Hepatocyte (in vitro differentiated cells): Measurements from ENCODE around the gene PRMT9. TPM values are rescaled to one million over a fixed set of nuclear protein-coding genes. Genes with fewer than 3 reads are reported as not detected.

Experiments used
- DNase-seq: peaks from one replicate; pipeline ENCODE4 v3.0.0-alpha.2; 2016; ENCODE audit warnings: low spot score
- H2AFZ ChIP-seq: fragments of 200-600 bp; sonication (generic); 2 replicates; pipeline ENCODE4 v1.6.0; 2016; ENCODE audit warnings: antibody characterized with exemption, mild to moderate bottlenecking
- H3K27ac ChIP-seq: fragments of 200-600 bp; sonication (generic); 2 replicates; pipeline ENCODE4 v1.5.1; 2016; ENCODE audit warnings: mild to moderate bottlenecking
- H3K27me3 ChIP-seq: fragments of 200-600 bp; sonication (generic); 2 replicates; pipeline ENCODE4 v1.6.1; 2016
- H3K36me3 ChIP-seq: fragments of 200-600 bp; sonication (generic); replicated peaks from 2 replicates; pipeline ENCODE4 v1.5.1; 2016; ENCODE audit warnings: low read depth; ENCODE audit not compliant: insufficient read depth
- H3K4me1 ChIP-seq: fragments of 200-600 bp; sonication (generic); 2 replicates; pipeline ENCODE4 v1.5.1; 2016; ENCODE audit warnings: mild to moderate bottlenecking, moderate library complexity; ENCODE audit not compliant: insufficient read depth
- H3K4me2 ChIP-seq: fragments of 200-600 bp; sonication (generic); 2 replicates; pipeline ENCODE4 v1.6.0; 2016
- H3K4me3 ChIP-seq: fragments of 200-600 bp; sonication (generic); 2 replicates; pipeline ENCODE4 v1.5.1; 2016; ENCODE audit warnings: mild to moderate bottlenecking
- H3K79me2 ChIP-seq: fragments of 200-600 bp; sonication (generic); 2 replicates; pipeline ENCODE4 v1.6.0; 2017; ENCODE audit warnings: mild to moderate bottlenecking
- H3K9me2 ChIP-seq: fragments of 200-600 bp; sonication (generic); replicated peaks from 2 replicates; pipeline ENCODE4 v1.6.0; 2017; ENCODE audit warnings: mild to moderate bottlenecking; ENCODE audit not compliant: insufficient read depth
- H3K9me3 ChIP-seq: fragments of 200-600 bp; sonication (generic); 2 replicates; pipeline ENCODE4 v1.5.1; 2016; ENCODE audit warnings: low read depth, mild to moderate bottlenecking
- H4K20me1 ChIP-seq: fragments of 200-600 bp; sonication (generic); 2 replicates; pipeline ENCODE4 v1.6.0; 2016; ENCODE audit warnings: mild to moderate bottlenecking; ENCODE audit not compliant: insufficient read depth, poor library complexity, severe bottlenecking
- CTCF ChIP-seq: fragments of 200-600 bp; sonication (generic); IDR thresholded peaks from 2 replicates; pipeline ENCODE4 v1.5.1; 2016; ENCODE audit warnings: antibody characterized with exemption, mild to moderate bottlenecking; ENCODE audit not compliant: poor library complexity
- EZH2 ChIP-seq: fragments of 200-600 bp; sonication (generic); IDR thresholded peaks from 2 replicates; pipeline ENCODE4 v1.6.1; 2016; ENCODE audit warnings: antibody characterized with exemption, mild to moderate bottlenecking, borderline replicate concordance
- EZH2phosphoT487 ChIP-seq: fragments of 200-600 bp; sonication (generic); IDR thresholded peaks from one replicate; pipeline ENCODE4 v1.6.1; 2018; ENCODE audit warnings: antibody characterized with exemption, mild to moderate bottlenecking, low read depth, moderate library complexity; ENCODE audit not compliant: unreplicated experiment, severe bottlenecking
- WGBS: methylation state at CpG from one replicate; pipeline ENCODE4 v1.1.6; 2016; ENCODE audit warnings: low lambda C conversion rate; ENCODE audit errors: missing lambda C conversion rate; 5-methylcytosine and 5-hydroxymethylcytosine counted together
- polyA plus RNA-seq: library from polyadenylated mRNA; unstranded; fragments of >200 nt; fragmentation: Nextera tagmentation; extraction: Ambion mirVana; gene quantifications from 2 replicates; pipeline ENCODE4 v1.2.1, GENCODE V29; 2016
- total RNA-seq: library from RNA; depleted of rRNA; stranded (reverse); fragments of >200 nt; gene quantifications from 2 replicates; pipeline ENCODE4 v1.2.3, GENCODE V29; 2014

PRMT9 gene
- total and polyA plus RNA-seq, 2 experiments from 2014 or later, result 6.2 to 16.3 TPM

GRCh38 chr4:147689067-147689466 is 5.1 kb upstream of the PRMT9 start:
- Histone ChIP-seq H4K20me1 (no peaks in the 10 kb centered on the region), H3K9me3 (no peaks in the 10 kb centered on the region), H2AFZ (no peak overlapping the region), H3K9me2 (no peaks in the 10 kb centered on the region), H3K4me1 (peaks cover 4% of the 10 kb centered on the region), H3K4me2 (no peak overlapping the region), H3K36me3 (no peaks in the 10 kb centered on the region), H3K27ac (no peak overlapping the region), H3K27me3 (no peaks in the 10 kb centered on the region), H3K79me2 (no peaks in the 10 kb centered on the region), H3K4me3 (no peak overlapping the region)
- TF ChIP-seq CTCF, result no peak
- no peak for TF ChIP-seq EZH2
- no peak for TF ChIP-seq EZH2phosphoT487
- 79% methylated on average over 4 of the region's 4 CpGs for WGBS
- no peak for DNase-seq

- H3K9me3 ChIP-seq, result no peaks in the 10 kb centered on the region
- peak overlapping the region; percentile 94 for H3K27ac ChIP-seq
- 6% methylated on average over 10 of the region's 10 CpGs for WGBS
- H2AFZ ChIP-seq, result peak overlapping the region; percentile 64
- H3K4me2 ChIP-seq, result peak overlapping the region; percentile 79
- no peaks in the 10 kb centered on the region for H3K9me2 ChIP-seq
- no peak for TF ChIP-seq EZH2
- TF ChIP-seq CTCF, result no peak
- no peak for TF ChIP-seq EZH2phosphoT487
- peaks cover 49% of the 10 kb centered on the region for H3K79me2 ChIP-seq
- peak; percentile 41 for DNase-seq
- H3K36me3 ChIP-seq, result no peaks in the 10 kb centered on the region
- peak overlapping the region; percentile 27 for H3K4me3 ChIP-seq
- no peaks in the 10 kb centered on the region for H4K20me1 ChIP-seq
- H3K4me1 ChIP-seq, result peaks cover 4% of the 10 kb centered on the region
- no peaks in the 10 kb centered on the region for H3K27me3 ChIP-seq
Measured at GRCh38 chr4:147683188-147683591, 773 bp downstream of the PRMT9 start.

GRCh38 chr4:147682755-147683154 is 1.2 kb downstream of the PRMT9 start:
- Histone ChIP-seq H3K27me3 (no peaks in the 10 kb centered on the region), H3K4me1 (peaks cover 4% of the 10 kb centered on the region), H3K4me3 (peak overlapping the region; percentile 27), H3K9me3 (no peaks in the 10 kb centered on the region), H3K79me2 (peaks cover 53% of the 10 kb centered on the region), H3K27ac (peak overlapping the region; percentile 94), H4K20me1 (no peaks in the 10 kb centered on the region), H3K36me3 (no peaks in the 10 kb centered on the region), H3K9me2 (no peaks in the 10 kb centered on the region), H2AFZ (no peak overlapping the region), H3K4me2 (peak overlapping the region; percentile 79)
- DNase-seq, result no peak
- TF ChIP-seq EZH2 (no peak), EZH2phosphoT487 (no peak), CTCF (no peak)
- 60% methylated on average over 3 of the region's 3 CpGs for WGBS
